ENCODE results near the gene DAPP1. TPM values are rescaled to one million over a fixed set of nuclear protein-coding genes. Genes with fewer than 3 reads are reported as not detected.

Gene DAPP1
- total RNA-seq = 0.09 TPM in 1 of 2 replicates, not detected in the other

GRCh38 chr4:99816545-99817308 is at the start of gene DAPP1:
Gene DAPP1, plus strand, starts transcription at chr4:99816827. Its CDS starts 87 bp downstream, at chr4:99816914.

GRCh38 chr4:99894161-99894997 is 77.8 kb downstream of the DAPP1 start, which contains the start of gene LAMTOR3:
Gene LAMTOR3, minus strand, starts transcription at chr4:99894427. Its CDS starts 464 bp downstream, at chr4:99893963.

Other genes starting within 250 kb of the DAPP1 start
- gene MTTP, start 242.0 kb upstream of the DAPP1 start, total RNA-seq = under 0.01 TPM in 1 of 2 replicates, not detected in the other
- not detected in 2 replicates for gene C4orf54, start 159.0 kb upstream of the DAPP1 start, total RNA-seq
- gene LAMTOR3, start 77.6 kb downstream of the DAPP1 start, total RNA-seq = 21.4 and 21.5 TPM in 2 replicates
- 26.5 and 40.8 TPM in 2 replicates for gene DNAJB14, start 129.8 kb downstream of the DAPP1 start, total RNA-seq
- gene H2AZ1, start 133.4 kb downstream of the DAPP1 start, total RNA-seq = 114 TPM in 2 replicates